GM21717 (cell line): Measurements from ENCODE around the gene RAPGEF1.
A peak's percentile ranks its signal among the peaks of the same experiment; 100 is the strongest.

Source experiments
- ATAC-seq: cut with Tn5 transposase; IDR thresholded peaks from one replicate; pipeline ENCODE4 v1.9.1; 2021; ENCODE audit warnings: mild to moderate bottlenecking, moderate library complexity; ENCODE audit not compliant: unreplicated experiment

RAPGEF1 gene

GRCh38 chr9:131628459-131629225 lies 111.2 kb downstream of the RAPGEF1 start:
- ATAC-seq = no peak

- no peak for ATAC-seq
Measured at GRCh38 chr9:131627648-131628458, 112.0 kb downstream of the RAPGEF1 start.

GRCh38 chr9:131627326-131627647 lies 112.6 kb downstream of the RAPGEF1 start:
- ATAC-seq = no peak

- ATAC-seq = no peak
Measured at GRCh38 chr9:131625790-131626670, 113.8 kb downstream of the RAPGEF1 start.

- ATAC-seq = no peak
Measured at GRCh38 chr9:131625508-131625787, 114.4 kb downstream of the RAPGEF1 start.

GRCh38 chr9:131624636-131625507 lies 115.0 kb downstream of the RAPGEF1 start:
- no peak for ATAC-seq

GRCh38 chr9:131623655-131624330 lies 116.1 kb downstream of the RAPGEF1 start:
- ATAC-seq = no peak

GRCh38 chr9:131622523-131622922 lies 117.4 kb downstream of the RAPGEF1 start:
- ATAC-seq = no peak

- ATAC-seq = peak; percentile 52
Measured at GRCh38 chr9:131621551-131622358, 118.1 kb downstream of the RAPGEF1 start.

- peak; percentile 11 for ATAC-seq
Measured at GRCh38 chr9:131620764-131621520, 118.9 kb downstream of the RAPGEF1 start.

- no peak for ATAC-seq
Measured at GRCh38 chr9:131619680-131620079, 120.2 kb downstream of the RAPGEF1 start.

GRCh38 chr9:131618785-131619184 lies 121.1 kb downstream of the RAPGEF1 start:
- no peak for ATAC-seq

GRCh38 chr9:131618071-131618479 lies 121.8 kb downstream of the RAPGEF1 start:
- no peak for ATAC-seq

- no peak for ATAC-seq
Measured at GRCh38 chr9:131617611-131618010, 122.3 kb downstream of the RAPGEF1 start.

- ATAC-seq = no peak
Measured at GRCh38 chr9:131616983-131617604, 122.8 kb downstream of the RAPGEF1 start.

- no peak for ATAC-seq
Measured at GRCh38 chr9:131614340-131614915, 125.4 kb downstream of the RAPGEF1 start.

- no peak for ATAC-seq
Measured at GRCh38 chr9:131613921-131614320, 126.0 kb downstream of the RAPGEF1 start.

- no peak for ATAC-seq
Measured at GRCh38 chr9:131612851-131613250, 127.0 kb downstream of the RAPGEF1 start.
